ENCODE data around the gene PLOD1.

DNA sequence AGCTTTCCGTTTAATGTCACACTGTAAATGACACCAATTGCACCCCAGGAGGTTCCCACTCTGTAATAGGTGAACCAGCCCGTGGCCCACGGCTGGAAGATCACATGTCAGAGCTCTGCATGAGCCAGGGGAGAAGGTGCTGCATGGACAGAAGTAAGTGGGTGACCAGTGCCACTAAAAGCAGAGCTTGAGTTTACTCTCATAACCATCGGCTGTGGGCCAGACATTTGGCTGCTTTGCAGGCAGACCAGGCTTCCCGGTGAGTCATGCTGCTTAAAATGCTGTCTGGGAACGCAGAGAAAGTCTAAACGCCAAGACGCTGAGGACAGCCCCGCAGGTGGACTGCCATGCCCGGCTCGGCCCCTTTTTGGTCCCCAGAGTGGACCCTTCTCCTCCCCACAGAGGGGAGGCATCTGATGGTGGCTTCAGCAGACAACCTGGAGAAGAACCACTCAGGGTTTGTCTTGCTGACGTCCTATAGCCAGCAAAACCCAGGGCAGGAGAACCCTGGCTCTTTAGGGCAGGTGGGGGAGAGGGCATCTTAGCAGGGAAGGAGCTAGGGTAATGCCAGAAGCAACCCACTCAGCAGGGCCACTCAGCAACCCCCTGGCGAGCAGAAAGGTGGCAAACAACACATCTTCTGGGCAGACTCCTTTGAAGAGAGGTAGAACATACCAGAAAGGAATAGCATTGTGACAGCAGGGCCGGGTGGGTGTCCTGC is 15.6 kb upstream of the PLOD1 start:
- no peak for TF ChIP-seq EGR1 (IDR thresholded peaks at IDR 0.05; ENCODE audit: low read depth in 2 of 2)
- TF ChIP-seq GABPA (IDR thresholded peaks at IDR 0.05 in 1 of 2, conservative IDR thresholded peaks at IDR 0.05 in 1 of 2), result no peak
- no peak for TF ChIP-seq CTCF (IDR thresholded peaks at IDR 0.05; ENCODE audit: low read depth, low read length, missing input control)
- no peak for TF ChIP-seq RAD21 (IDR thresholded peaks at IDR 0.05)
